H1 (cell line): ENCODE data around the gene COL11A2. TPM values are rescaled to one million over a fixed set of nuclear protein-coding genes. Genes with fewer than 3 reads are reported as not detected.
A peak's percentile ranks its signal among the peaks of the same experiment; 100 is the strongest.

Experiments used
- CTCF ChIA-PET: fragments of 300-600 bp; sonication (Branson Sonifier 250); formaldehyde crosslinking; loops from one replicate; lab custom pipeline; 2021; ENCODE audit not compliant: partially characterized antibody; lab: Charles Lee
- POLR2A ChIA-PET: fragments of 300-600 bp; sonication (Branson Sonifier 250); formaldehyde crosslinking; loops from one replicate; lab custom pipeline; 2021; ENCODE audit warnings: inconsistent platforms; ENCODE audit not compliant: partially characterized antibody; lab: Charles Lee
- DNase-seq, 2 experiments: peaks; one replicate each; pipeline versions ENCODE4 v3.0.0 to v3.0.0-alpha.2; 2010 to 2022; ENCODE audit warnings: low spot score in 2 of 2, low read depth in 1 of 2, mixed read lengths in 1 of 2
- FAIRE-seq: peaks from 2 replicates; lab custom pipeline; 2011; peaks lifted over from hg19 to GRCh38; lab: Jason Lieb, UNC
- H2AFZ ChIP-seq: 2 replicates; pipeline ENCODE4 v1.8.1; 2012; ENCODE audit warnings: low read length, inconsistent platforms
- H2AK5ac ChIP-seq: 2 replicates; pipeline ENCODE4 v1.6.1; 2013; ENCODE audit warnings: low read depth, low read length
- H2BK120ac ChIP-seq: replicated peaks from 2 replicates; pipeline ENCODE3; 2013; ENCODE audit warnings: low read depth, low read length, inconsistent platforms
- H2BK12ac ChIP-seq: 2 replicates; pipeline ENCODE4 v1.6.1; 2013; ENCODE audit warnings: low read depth, low read length
- H2BK15ac ChIP-seq: 2 replicates; pipeline ENCODE4 v1.6.1; 2013; ENCODE audit warnings: low read length
- H2BK20ac ChIP-seq: 2 replicates; pipeline ENCODE4 v1.6.1; 2013; ENCODE audit warnings: low read length
- H2BK5ac ChIP-seq: 2 replicates; pipeline ENCODE4 v1.6.1; 2013; ENCODE audit warnings: low read depth, low read length
- H3K14ac ChIP-seq: 2 replicates; pipeline ENCODE4 v1.6.1; 2013; ENCODE audit warnings: inconsistent platforms; ENCODE audit not compliant: insufficient read length
- H3K18ac ChIP-seq: 2 replicates; pipeline ENCODE4 v1.6.1; 2013; ENCODE audit warnings: low read length; ENCODE audit errors: extremely low read depth
- H3K23ac ChIP-seq: 2 replicates; pipeline ENCODE4 v1.6.1; 2013; ENCODE audit warnings: inconsistent platforms; ENCODE audit not compliant: insufficient read length
- H3K23me2 ChIP-seq: 2 replicates; pipeline ENCODE4 v1.6.1; 2013; ENCODE audit warnings: low read depth, low read length
- H3K27ac ChIP-seq: 2 replicates; pipeline ENCODE4 v1.6.1; 2011; ENCODE audit warnings: low read depth, low read length, inconsistent platforms
- H3K27me3 ChIP-seq, 4 experiments: replicated peaks in 1 of 4; 1 replicate in 1 of 4; 2 replicates in 3 of 4; pipeline versions ENCODE4 v1.6.1 to v1.8.1; 2011 to 2013; ENCODE audit warnings: low read length in 3 of 4, mild to moderate bottlenecking in 3 of 4, inconsistent platforms in 2 of 4, mixed read lengths in 2 of 4, moderate library complexity in 1 of 4; ENCODE audit not compliant: control insufficient read depth in 3 of 4, insufficient read depth in 3 of 4; ENCODE audit errors: extremely low read depth in 1 of 4
- H3K36me3 ChIP-seq, 4 experiments: 2 replicates each; pipeline versions ENCODE4 v1.6.1 to v1.8.1; 2011 to 2013; ENCODE audit warnings: mild to moderate bottlenecking in 4 of 4, low read length in 3 of 4, moderate library complexity in 2 of 4, control low read depth in 1 of 4, inconsistent platforms in 1 of 4; ENCODE audit not compliant: insufficient read depth in 4 of 4, control insufficient read depth in 2 of 4
- H3K4ac ChIP-seq: replicated peaks from 2 replicates; pipeline ENCODE3; 2013; ENCODE audit warnings: low read length, low read depth, mixed read lengths, inconsistent platforms; ENCODE audit not compliant: insufficient read length
- H3K4me1 ChIP-seq, 4 experiments: replicated peaks in 1 of 4; 1 replicate in 1 of 4; 2 replicates in 3 of 4; pipeline versions ENCODE4 v1.6.1 to v1.8.1; 2011 to 2013; ENCODE audit warnings: low read length in 3 of 4, inconsistent platforms in 2 of 4, mixed read lengths in 1 of 4; ENCODE audit not compliant: insufficient read depth in 4 of 4, control insufficient read depth in 3 of 4
- H3K4me2 ChIP-seq, 2 experiments: 2 replicates each; pipeline versions ENCODE4 v1.6.1 to v1.8.1; 2011 to 2013; ENCODE audit warnings: low read depth in 2 of 2, low read length in 2 of 2, control low read depth in 1 of 2, inconsistent platforms in 1 of 2, mild to moderate bottlenecking in 1 of 2; ENCODE audit not compliant: insufficient read depth in 1 of 2
- H3K4me3 ChIP-seq, 4 experiments: fragments of 200-600, 300-600 bp in 1 of 4; sonication (generic), shearing (Covaris generic), sonication (Bioruptor Twin) in 1 of 4; 2 replicates each; pipeline versions ENCODE4 v1.5.1 to v1.8.1; 2011 to 2016; ENCODE audit warnings: low read length in 4 of 4, low read depth in 3 of 4, control low read depth in 2 of 4, inconsistent platforms in 2 of 4, mild to moderate bottlenecking in 2 of 4, mixed read lengths in 1 of 4, moderate library complexity in 1 of 4; ENCODE audit not compliant: insufficient read depth in 2 of 4; ENCODE audit errors: extremely low read depth in 1 of 4
- H3K56ac ChIP-seq: replicated peaks from 2 replicates; pipeline ENCODE3; 2013; ENCODE audit warnings: low read depth, mild to moderate bottlenecking, mixed read lengths, low read length, inconsistent platforms; ENCODE audit not compliant: insufficient read length
- H3K79me1 ChIP-seq: 2 replicates; pipeline ENCODE4 v1.6.1; 2013; ENCODE audit warnings: low read depth, low read length, control low read depth
- H3K79me2 ChIP-seq, 2 experiments: 2 replicates each; pipeline versions ENCODE4 v1.6.1 to v1.8.1; 2012 to 2013; ENCODE audit warnings: low read length in 2 of 2, mild to moderate bottlenecking in 2 of 2, inconsistent platforms in 1 of 2; ENCODE audit not compliant: insufficient read depth in 2 of 2, control insufficient read depth in 1 of 2
- H3K9ac ChIP-seq, 4 experiments: replicated peaks in 1 of 4; 1 replicate in 1 of 4; 2 replicates in 3 of 4; pipeline versions ENCODE4 v1.6.1 to v1.8.1; 2011 to 2013; ENCODE audit warnings: low read depth in 3 of 4, low read length in 3 of 4, control low read depth in 2 of 4, mild to moderate bottlenecking in 2 of 4, moderate library complexity in 2 of 4, inconsistent platforms in 1 of 4; ENCODE audit errors: extremely low read depth in 1 of 4
- H3K9me3 ChIP-seq, 2 experiments: 2 replicates each; pipeline versions ENCODE4 v1.6.1 to v1.8.1; 2012 to 2013; ENCODE audit warnings: mild to moderate bottlenecking in 2 of 2, moderate library complexity in 2 of 2, control low read depth in 1 of 2, inconsistent platforms in 1 of 2, low read depth in 1 of 2, low read length in 1 of 2, mixed read lengths in 1 of 2; ENCODE audit not compliant: insufficient read depth in 2 of 2
- H4K20me1 ChIP-seq, 2 experiments: replicated peaks in 1 of 2; 2 replicates each; pipeline versions ENCODE3 to v1.8.1; 2011 to 2013; ENCODE audit warnings: inconsistent platforms in 2 of 2, low read length in 2 of 2, mild to moderate bottlenecking in 1 of 2; ENCODE audit not compliant: insufficient read depth in 2 of 2, control insufficient read depth in 1 of 2
- H4K5ac ChIP-seq: 2 replicates; pipeline ENCODE4 v1.6.1; 2013; ENCODE audit warnings: low read length, low read depth, mixed read lengths, inconsistent platforms; ENCODE audit not compliant: insufficient read length
- H4K8ac ChIP-seq: 2 replicates; pipeline ENCODE4 v1.8.0; 2013; ENCODE audit warnings: mild to moderate bottlenecking, moderate library complexity, low read length, inconsistent platforms; ENCODE audit not compliant: insufficient read depth; ENCODE audit errors: extremely low read depth
- H4K91ac ChIP-seq: replicated peaks from 2 replicates; pipeline ENCODE3; 2013; ENCODE audit warnings: low read length, mixed read lengths, inconsistent platforms; ENCODE audit not compliant: insufficient read length
- CHD1 ChIP-seq: IDR thresholded peaks from 2 replicates; pipeline ENCODE4 v1.6.1; 2012; ENCODE audit warnings: low read depth, low read length, improper control_type of control experiment
- E2F6 ChIP-seq: IDR thresholded peaks from 2 replicates; pipeline ENCODE4 v1.6.1; 2012; ENCODE audit warnings: inconsistent platforms
- WGBS, 2 experiments: shearing (Covaris generic) in 1 of 2; methylation state at CpG; one replicate each; pipeline versions ENCODE4 v1.1.6 to v1.1.7; 2013 to 2015; ENCODE audit warnings: low lambda C conversion rate in 2 of 2, mixed read lengths in 2 of 2, inconsistent platforms in 1 of 2, low coverage in 1 of 2, missing lambda C conversion rate in 1 of 2; ENCODE audit not compliant: insufficient replicate concordance in 2 of 2, insufficient coverage in 1 of 2, insufficient read length in 1 of 2; ENCODE audit errors: extremely low coverage in 1 of 2, missing lambda C conversion rate in 1 of 2; 5-methylcytosine and 5-hydroxymethylcytosine counted together
- polyA plus RNA-seq, 7 experiments: library from polyadenylated mRNA; depleted of rRNA in 3 of 7; stranded (reverse) in 5 of 7; unstranded in 2 of 7; fragments of >200 nt in 5 of 7; fragments of 200-250 nt in 2 of 7; gene quantifications; 1 replicate in 5 of 7; 2 replicates in 1 of 7; 4 replicates in 1 of 7; pipeline versions ENCODE4 v1.2.1 to v1.2.3, GENCODE V29; 2011 to 2013; ENCODE audit warnings: missing spikeins in 2 of 7, mixed read lengths in 2 of 7
- total RNA-seq: library from RNA; stranded (reverse); fragmentation: NEBNext Ultra II Directional; extraction: Animal tissue kit (Norgen Biotek cat#: 25700); gene quantifications from 2 replicates; pipeline ENCODE4 v1.2.1, GENCODE V29; 2021

Gene COL11A2
- total and polyA plus RNA-seq, 2 of the 8 experiments (the other 6 are each of a cell fraction or from before 2014, with no cell fraction given): 2.8 to 3.8 TPM

- no peak overlapping the region for H3K23ac ChIP-seq
- no peak overlapping the region for H4K5ac ChIP-seq
- CTCF ChIA-PET: interaction anchor here (0.7 to 6.8 kb wide), 23 partner anchors 9 to 144 kb away, joined by 3 to 63 read pairs (median 4); partner anchors contain the start of genes RXRB and SLC39A7
- 0 out of 2 replicates have a peak, but pooled peaks cover 2% of the 10 kb centered on the region for H3K79me1 ChIP-seq
- no peaks in the 10 kb centered on the region for H3K23me2 ChIP-seq
- H3K4me3 ChIP-seq: no peak overlapping the region
- POLR2A ChIA-PET: interaction anchor here (1.0 to 2.1 kb wide), 8 partner anchors 8 to 153 kb away, joined by 3 to 8 read pairs (median 4); partner anchors contain the start of gene B3GALT4
- peak; percentile 28 for FAIRE-seq
- no peak overlapping the region for H4K8ac ChIP-seq
- DNase-seq: no peak
- peaks cover 14 to 71% of the 10 kb centered on the region in 2 experiments; a peak in 3 of 4 replicates for H3K79me2 ChIP-seq
- H2BK20ac ChIP-seq: no peak overlapping the region
- no peak overlapping the region for H3K56ac ChIP-seq
- H3K18ac ChIP-seq: no peak overlapping the region
- no peak overlapping the region for H2AK5ac ChIP-seq
- H3K36me3 ChIP-seq: peaks cover 4 to 56% (median 27%) of the 10 kb centered on the region in 4 experiments; a peak in 7 of 8 replicates
- no peaks in the 10 kb centered on the region for H3K27me3 ChIP-seq
- 93% methylated on average over 4 of the region's 4 CpGs; no CpG with 5 or more reads in 1 of the 2 experiments for WGBS, 2 experiments
- H4K20me1 ChIP-seq: peaks cover 0 to 3% of the 10 kb centered on the region in 2 experiments
- H3K4me2 ChIP-seq: no peak overlapping the region
- no peak overlapping the region for H2BK12ac ChIP-seq
- no peak overlapping the region for H2BK15ac ChIP-seq
- no peak overlapping the region for H3K27ac ChIP-seq
- peaks cover 0 to 15% (median 5%) of the 10 kb centered on the region in 4 experiments; a peak in 3 of 7 replicates for H3K4me1 ChIP-seq
- no peak overlapping the region for H2BK5ac ChIP-seq
- no peak overlapping the region for H2BK120ac ChIP-seq
- no peak overlapping the region for H3K14ac ChIP-seq
- no peak overlapping the region for H3K4ac ChIP-seq
- peaks cover 31 to 34% of the 10 kb centered on the region in 2 experiments for H3K9me3 ChIP-seq
- no peak overlapping the region for H3K9ac ChIP-seq
- no peak overlapping the region for H4K91ac ChIP-seq
- H2AFZ ChIP-seq: no peak overlapping the region
- peak; percentile 34; the same call in 1 of the 2 replicates for TF ChIP-seq E2F6
- TF ChIP-seq CHD1: no peak
These were observed 67.8 kb downstream of the COL11A2 start for GRCh38 chr6:33124525-33124901.
